Right kidney (tissue), 9 donors: ENCODE measurements around the gene WDPCP.
A peak's percentile ranks its signal among the peaks of the same experiment; 100 is the strongest.
"Not testable (repeated sequence)": the region's sequence is repeated elsewhere in the genome, so short reads cannot be mapped to it uniquely, and the experiment has no call there.

Source experiments
- DNase-seq: peaks from one replicate; pipeline ENCODE4 v3.0.0-alpha.2; 2016
- long read RNA-seq, 8 donors: transcript quantifications; one replicate each; lab custom pipeline, GENCODE V29; 2026

The WDPCP gene, protein sequence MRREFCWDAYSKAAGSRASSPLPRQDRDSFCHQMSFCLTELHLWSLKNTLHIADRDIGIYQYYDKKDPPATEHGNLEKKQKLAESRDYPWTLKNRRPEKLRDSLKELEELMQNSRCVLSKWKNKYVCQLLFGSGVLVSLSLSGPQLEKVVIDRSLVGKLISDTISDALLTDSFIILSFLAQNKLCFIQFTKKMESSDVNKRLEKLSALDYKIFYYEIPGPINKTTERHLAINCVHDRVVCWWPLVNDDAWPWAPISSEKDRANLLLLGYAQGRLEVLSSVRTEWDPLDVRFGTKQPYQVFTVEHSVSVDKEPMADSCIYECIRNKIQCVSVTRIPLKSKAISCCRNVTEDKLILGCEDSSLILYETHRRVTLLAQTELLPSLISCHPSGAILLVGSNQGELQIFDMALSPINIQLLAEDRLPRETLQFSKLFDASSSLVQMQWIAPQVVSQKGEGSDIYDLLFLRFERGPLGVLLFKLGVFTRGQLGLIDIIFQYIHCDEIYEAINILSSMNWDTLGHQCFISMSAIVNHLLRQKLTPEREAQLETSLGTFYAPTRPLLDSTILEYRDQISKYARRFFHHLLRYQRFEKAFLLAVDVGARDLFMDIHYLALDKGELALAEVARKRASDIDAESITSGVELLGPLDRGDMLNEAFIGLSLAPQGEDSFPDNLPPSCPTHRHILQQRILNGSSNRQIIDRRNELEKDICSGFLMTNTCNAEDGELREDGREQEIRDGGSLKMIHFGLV
- long read RNA-seq, donor 1, partial matches to known transcripts, result 6 of 8 reads
- long read RNA-seq, donor 1, other reads (novel, unspliced or antisense), result 0 of 8 reads
- long read RNA-seq, donor 2, partial matches to known transcripts, result 868 of 989 reads
- long read RNA-seq, donor 2, other reads (novel, unspliced or antisense), result 120 of 989 reads
- long read RNA-seq, donor 3, partial matches to known transcripts, result 0 of 1 reads
- long read RNA-seq, donor 3, other reads (novel, unspliced or antisense), result 0 of 1 reads
- long read RNA-seq, donor 4, full-length matches to known transcripts, result 2 of 2 reads
- long read RNA-seq, donor 4, partial matches to known transcripts, result 0 of 2 reads
- long read RNA-seq, donor 4, other reads (novel, unspliced or antisense), result 0 of 2 reads
- long read RNA-seq, donor 5, partial matches to known transcripts, result 0 of 2 reads
- long read RNA-seq, donor 5, other reads (novel, unspliced or antisense), result 0 of 2 reads
- long read RNA-seq, donor 6, partial matches to known transcripts, result 713 of 844 reads
- long read RNA-seq, donor 6, other reads (novel, unspliced or antisense), result 131 of 844 reads
- long read RNA-seq, donor 7, result 0 reads
- long read RNA-seq, donor 8, result 0 reads

DNA sequence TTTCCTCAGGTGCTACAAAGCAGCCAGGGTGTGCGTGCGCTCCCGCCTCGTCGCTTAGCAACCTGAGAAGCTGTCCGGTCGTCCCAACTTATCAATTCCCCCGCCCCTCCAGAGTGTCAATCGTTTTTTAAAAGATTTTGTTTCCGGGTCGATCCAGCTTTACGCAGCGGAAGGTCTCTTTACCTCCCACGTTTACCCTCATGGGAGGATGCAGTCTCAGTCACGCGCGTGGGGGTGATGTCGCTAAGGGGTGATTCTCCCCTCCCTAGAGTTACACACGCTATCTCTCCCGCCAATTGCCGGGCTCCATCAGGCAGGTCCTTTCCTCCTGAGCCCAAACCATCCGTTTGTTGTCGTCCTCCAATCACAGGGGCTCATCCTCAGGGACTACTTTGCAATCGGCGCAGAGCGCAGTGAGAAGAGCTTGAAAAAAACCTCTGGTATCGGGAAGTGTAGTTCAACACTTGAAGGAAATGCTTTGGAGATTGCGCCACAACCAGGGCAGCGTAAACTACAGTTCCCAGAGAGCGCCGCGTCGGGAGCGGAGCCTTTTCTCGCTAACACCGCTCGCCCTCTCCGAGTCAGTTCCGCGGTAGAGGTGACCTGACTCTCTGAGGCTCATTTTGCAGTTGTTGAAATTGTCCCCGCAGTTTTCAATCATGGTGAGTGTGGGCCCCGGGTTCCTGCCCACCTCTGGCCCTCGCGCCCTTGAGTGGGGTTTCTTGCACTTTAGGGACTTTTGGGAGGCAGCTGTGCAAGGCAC is at the start of gene WDPCP, which contains the start of gene MDH1:
Gene WDPCP, minus strand, starts transcription at position 93 of the 763 bp plus-strand sequence. CDS start 206 bp downstream, outside the sequence.
Gene MDH1, plus strand, starts transcription at position 579 of the 763 bp plus-strand sequence. Its CDS starts 81 bp downstream, at position 660.
- DNase-seq, result peak; percentile 94

- no peak for DNase-seq
These were observed 44.1 kb upstream of the WDPCP start for GRCh38 chr2:63632382-63632781.

- no peak for DNase-seq
These were observed 43.2 kb upstream of the WDPCP start for GRCh38 chr2:63631501-63631900.

DNA sequence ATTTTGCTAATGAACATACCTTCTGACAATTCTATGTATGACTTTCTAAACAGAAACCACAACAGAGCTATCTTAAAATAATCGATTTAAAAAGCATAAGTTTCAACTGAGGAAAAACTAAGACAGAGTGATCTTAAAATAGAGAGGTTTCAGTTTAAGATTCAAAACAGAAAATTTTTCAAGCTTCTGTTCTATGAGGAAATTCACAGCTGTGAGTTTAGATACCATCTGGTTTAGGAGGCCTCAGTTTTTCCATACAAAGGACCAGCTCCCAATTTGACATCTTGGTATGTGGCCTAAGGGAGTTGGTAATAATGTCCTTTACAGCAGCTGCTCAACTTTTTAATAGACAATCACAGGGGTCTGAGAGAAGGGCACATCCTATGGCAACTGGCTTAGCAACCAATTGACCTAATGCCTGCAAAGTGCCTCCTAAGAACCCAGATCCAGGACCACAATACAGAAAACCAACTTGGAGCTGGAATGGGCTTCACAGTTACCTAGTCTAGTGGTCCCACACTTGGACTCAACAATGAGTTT is 40.2 kb upstream of the WDPCP start:
- no peak for DNase-seq

DNA sequence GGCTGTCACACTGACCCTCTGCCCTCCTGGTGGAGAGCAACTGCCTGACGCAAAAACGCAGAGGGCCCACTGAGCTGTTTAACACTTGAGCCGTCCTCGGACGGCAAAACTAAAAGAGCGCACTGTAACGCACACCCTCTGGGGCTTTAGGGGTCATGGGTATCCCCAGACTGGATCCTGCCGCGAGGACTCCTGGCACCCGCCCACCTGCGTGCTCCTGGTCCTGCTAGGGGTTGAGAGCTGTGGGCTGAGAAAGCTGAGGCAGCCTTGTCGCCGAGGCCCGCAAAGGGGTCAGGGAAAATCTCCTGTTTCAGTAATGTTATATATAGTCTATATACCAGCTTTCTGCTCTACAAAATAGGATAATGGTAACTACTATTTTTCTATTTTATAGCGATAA is 39.6 kb upstream of the WDPCP start:
- no peak for DNase-seq

GRCh38 chr2:63623763-63624162 is 35.5 kb upstream of the WDPCP start:
- DNase-seq, result not testable (repeated sequence)

GRCh38 chr2:63622751-63623150 is 34.5 kb upstream of the WDPCP start:
- no peak for DNase-seq

GRCh38 chr2:63619328-63619727 is 31.1 kb upstream of the WDPCP start:
- DNase-seq, result no peak

DNA sequence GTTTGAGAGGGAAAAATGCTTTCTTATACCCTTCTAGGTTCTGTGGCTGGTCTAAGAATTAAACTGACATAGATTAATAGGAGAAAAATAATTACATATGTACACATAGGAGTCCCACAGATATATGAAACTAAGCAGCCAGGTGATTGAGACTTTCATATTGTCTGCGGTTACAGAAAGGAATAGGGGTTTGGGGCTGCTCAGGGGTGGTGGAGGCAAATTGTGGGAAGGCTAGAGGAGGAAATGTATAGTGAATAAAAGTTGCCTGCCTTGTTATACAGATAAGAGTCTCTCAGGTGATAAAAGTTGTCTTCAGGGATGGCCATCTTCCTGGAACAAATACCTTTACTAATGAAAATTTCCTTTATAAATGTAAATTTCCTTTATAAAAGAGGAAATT is 29.1 kb upstream of the WDPCP start:
- no peak for DNase-seq

GRCh38 chr2:63614983-63615945 is 27.0 kb upstream of the WDPCP start:
- peak; percentile 5 for DNase-seq

GRCh38 chr2:63614448-63614968 is 26.2 kb upstream of the WDPCP start:
- DNase-seq, result no peak

- no peak for DNase-seq
These were observed 25.2 kb upstream of the WDPCP start for GRCh38 chr2:63613391-63613901.

DNA sequence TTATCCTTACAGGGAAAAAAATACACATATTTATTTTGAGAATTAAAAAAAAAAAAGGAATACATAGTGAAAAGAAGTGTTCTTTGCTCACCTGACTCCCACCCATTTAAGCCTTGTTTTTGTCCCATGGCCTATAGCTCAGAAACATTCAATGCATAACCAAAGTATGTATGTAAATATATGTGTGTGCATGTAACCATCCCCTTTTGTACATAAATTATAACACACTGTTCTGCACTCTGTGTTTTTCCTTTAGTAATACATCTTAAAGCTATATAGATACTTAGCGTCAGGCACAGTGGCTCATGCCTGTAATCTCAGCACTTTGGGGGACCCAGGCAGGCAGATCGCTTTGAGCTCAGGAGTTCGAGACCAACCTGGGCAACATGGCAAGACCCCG is 22.2 kb upstream of the WDPCP start:
- no peak for DNase-seq

- not testable (repeated sequence) for DNase-seq
These were observed 20.6 kb upstream of the WDPCP start for GRCh38 chr2:63608865-63609264.

DNA sequence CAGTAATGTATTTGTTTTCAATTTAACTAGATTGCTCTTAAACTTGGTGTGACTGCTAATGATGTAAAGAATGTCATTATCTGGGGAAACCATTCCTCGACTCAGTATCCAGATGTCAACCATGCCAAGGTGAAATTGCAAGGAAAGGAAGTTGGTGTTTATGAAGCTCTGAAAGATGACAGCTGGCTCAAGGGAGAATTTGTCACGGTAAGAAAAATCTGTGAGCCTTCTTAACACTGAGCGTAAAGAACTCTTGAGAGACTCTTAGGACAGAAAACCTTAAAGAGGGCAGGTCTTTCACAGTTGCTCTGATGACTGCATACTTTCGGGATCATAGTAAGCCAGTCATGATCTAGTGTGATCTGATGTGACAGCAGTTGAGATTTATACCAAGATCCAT is 16.4 kb upstream of the WDPCP start:
- no peak for DNase-seq

GRCh38 chr2:63600881-63601460 is 12.7 kb upstream of the WDPCP start:
- no peak for DNase-seq

- no peak for DNase-seq
These were observed 10.7 kb upstream of the WDPCP start for GRCh38 chr2:63598981-63599380.

DNA sequence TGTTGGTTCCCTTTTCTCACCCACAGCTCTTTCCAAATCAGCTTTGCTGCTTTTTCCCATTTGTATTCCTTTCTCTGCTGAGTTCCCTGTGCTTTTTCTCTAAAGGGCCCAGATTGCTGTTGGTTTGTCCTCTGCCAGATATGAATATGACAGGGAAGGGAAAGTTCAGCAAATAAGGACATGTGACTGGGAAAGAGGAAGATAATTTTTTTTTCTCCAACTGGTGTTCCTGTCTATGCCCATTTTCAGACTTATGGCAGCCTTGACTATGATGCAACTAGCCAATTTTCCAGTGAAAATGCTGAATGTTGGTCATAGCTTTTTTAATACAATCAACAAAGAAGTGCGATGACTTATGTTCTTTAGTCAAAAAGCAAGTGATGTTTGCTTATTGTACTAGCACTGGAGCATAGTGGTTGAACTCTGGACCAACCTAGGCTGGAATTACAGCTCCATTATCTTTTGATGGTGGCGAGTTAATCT is 8.2 kb upstream of the WDPCP start:
- DNase-seq, result no peak

DNA sequence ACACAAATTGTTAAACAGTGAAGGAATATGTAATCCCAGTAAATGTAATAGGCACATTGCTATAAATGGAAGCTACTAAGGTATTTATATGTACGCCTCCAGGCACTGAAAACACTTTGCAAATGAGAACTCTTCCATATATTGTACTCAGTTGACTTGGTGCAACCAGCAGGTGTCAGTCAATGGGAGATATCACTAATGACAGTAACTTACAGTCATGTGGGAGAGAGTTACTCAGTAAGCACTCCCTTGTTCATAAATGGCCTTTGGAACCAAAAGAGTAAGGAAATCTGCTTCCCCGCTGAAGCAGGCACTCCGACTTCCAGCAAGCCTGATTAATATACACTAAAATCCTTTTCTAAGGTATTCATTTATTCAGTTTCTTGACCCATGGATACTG is 6.4 kb upstream of the WDPCP start:
- DNase-seq, result no peak
